Activated gamma-delta T cell (primary cell): Measurements from ENCODE around the gene TMC1.
"Not testable (repeated sequence)": the region's sequence is repeated elsewhere in the genome, so short reads cannot be mapped to it uniquely, and the experiment has no call there.

ENCODE experiments used
- DNase-seq: peaks from one replicate; lab custom pipeline; 2025; lab: John Stamatoyannopoulos, UW

Gene TMC1

DNA sequence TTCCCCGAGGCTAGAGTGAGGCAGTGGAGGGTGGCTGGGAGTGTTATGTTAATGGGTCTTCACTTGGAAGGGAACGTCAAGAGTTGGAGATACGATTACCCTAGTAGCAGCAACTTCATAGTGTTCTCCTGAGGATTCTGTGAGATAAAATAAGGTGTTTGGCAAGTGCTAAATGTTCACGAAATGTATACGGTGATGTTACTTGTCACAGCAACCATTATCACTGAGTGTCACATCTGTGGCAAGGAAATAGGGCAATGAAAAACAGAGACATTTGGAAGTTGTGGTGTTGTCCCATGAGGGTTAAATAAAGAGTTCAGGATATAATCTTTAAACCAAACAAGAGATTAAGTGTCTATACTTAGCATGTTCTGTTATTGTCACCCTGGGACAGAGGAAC lies 248.1 kb downstream of the TMC1 start:
- DNase-seq, result no peak

- DNase-seq, result no peak
Observed at GRCh38 chr9:72772661-72773060, 251.3 kb downstream of the TMC1 start.

- no peak for DNase-seq
Observed at GRCh38 chr9:72773570-72773969, 252.2 kb downstream of the TMC1 start.

GRCh38 chr9:72775570-72775969 lies 254.2 kb downstream of the TMC1 start:
- DNase-seq, result no peak

DNA sequence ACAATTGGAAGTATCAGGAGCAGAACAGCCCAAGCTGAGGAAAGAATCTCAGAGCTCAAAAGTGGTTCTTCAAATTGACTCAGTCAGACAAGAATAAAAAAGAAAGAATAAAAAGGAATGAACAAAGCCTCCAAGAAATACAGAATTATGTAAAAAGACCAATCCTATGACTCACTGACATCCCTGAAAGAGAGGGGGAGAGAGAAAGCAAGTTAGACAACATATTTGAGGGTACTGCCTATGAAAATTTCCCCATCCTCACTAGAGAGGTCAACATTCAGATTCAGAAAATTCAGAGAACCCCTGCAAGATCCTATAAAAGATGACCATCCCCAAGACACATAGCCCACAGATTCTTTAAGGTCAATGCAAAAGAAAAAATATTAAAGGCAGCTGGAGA lies 258.2 kb downstream of the TMC1 start:
- DNase-seq, result no peak

- no peak for DNase-seq
Observed at GRCh38 chr9:72786948-72787347, 265.5 kb downstream of the TMC1 start.

DNA sequence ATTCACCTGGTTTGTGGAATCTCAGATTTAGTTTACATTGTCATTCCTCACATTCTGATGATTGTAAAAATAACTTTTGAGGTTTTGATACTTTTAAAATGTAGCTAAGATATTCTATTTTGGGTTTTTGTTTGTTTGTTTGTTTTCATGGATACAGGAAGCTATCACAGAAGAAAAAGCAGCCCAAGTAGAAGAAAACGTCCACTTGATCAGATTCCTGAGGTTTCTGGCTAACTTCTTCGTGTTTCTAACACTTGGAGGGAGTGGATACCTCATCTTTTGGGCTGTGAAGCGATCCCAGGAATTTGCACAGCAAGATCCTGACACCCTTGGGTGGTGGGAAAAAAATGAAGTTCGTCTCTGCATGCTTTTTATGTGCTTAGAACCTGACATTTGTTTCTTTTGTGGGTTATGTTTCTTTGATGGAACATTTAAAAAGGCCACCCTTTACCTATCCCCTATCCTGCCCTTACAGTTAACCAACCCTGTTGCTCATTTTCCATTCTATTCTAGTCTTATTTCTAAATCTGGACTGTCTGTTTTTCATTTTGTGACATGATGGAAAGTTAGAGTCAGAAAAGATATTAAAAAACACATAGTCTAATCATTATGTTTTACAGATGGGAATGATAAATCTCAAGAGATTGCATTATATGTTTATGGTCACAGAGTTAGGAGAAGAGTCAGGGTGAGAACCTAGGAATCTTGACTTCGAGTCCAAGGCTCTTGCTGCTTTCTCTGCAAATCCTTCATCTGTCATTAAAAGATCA lies 267.7 kb downstream of the TMC1 start:
- DNase-seq, result no peak

DNA sequence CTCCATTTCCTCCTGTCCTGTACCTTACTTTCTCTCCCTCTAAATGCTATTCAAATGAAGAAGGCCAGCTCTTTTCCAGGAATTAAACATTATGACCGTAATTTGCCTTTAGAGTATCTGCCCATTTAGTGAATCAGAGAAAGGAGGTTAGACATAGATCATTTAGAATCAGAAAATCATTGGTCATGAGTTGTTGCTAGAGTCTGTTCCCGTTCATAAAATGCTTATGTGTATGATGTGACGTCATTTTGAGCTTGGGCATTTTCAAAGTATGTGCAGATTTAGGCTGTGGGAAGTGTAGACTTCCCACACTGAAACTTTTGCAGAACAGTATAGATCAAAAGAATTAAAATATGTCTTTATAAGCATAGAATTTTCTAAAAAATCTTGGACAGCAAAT lies 268.5 kb downstream of the TMC1 start:
- no peak for DNase-seq

DNA sequence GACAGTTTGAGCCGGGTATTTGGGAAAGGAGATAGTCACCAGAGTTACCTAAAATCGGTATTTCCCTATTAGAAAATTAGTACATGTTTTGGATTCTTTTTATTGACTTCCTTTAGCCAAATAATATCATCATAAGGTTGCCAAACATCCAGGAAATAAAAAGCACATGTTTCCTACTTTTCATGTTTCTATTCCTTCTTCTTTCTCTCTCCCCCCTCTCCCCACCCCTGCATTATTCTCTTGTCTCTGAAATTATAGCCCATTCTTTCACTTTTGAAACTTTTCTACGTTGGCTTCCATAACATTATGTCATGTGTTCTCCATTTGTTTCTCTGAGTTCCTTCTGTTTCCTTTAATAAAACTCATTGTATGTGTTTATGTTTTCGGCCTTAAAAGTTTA lies 269.6 kb downstream of the TMC1 start:
- no peak for DNase-seq

GRCh38 chr9:72791436-72791835 lies 270.0 kb downstream of the TMC1 start:
- DNase-seq, result no peak

DNA sequence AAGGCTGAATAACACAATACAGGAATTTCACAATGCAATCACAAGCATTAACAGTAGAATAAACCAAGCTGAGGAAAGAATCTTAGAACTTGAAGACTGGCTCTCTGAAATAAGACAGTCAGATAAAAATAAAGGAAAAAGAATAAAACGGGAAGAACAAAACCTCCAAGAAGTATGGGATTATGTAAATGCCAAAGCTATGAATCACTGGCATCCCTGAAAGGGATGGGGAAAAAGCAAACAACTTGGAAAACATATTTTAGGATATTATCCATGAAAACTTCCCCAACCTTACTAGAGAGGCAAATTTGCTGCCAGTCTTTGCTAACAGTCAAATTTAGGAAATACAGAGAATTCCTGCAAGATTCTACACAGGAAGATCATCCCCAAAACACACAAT lies 273.5 kb downstream of the TMC1 start:
- no peak for DNase-seq

GRCh38 chr9:72800328-72800994 lies 279.1 kb downstream of the TMC1 start:
- DNase-seq, result no peak

DNA sequence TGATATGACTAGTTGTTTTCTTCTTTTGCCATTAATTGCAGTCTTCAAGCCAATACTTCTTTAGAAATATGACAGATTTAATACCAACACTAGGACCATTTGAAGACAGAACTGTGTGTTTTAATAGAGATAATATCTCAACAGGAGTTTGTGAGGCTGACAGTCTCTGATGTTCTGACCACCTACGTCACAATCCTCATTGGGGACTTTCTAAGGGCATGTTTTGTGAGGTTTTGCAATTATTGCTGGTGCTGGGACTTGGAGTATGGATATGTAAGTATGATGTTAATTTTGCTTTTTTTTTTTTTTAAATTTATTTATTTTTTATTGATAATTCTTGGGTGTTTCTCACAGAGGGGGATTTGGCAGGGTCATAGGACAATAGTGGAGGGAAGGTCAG lies 283.8 kb downstream of the TMC1 start:
- no peak for DNase-seq

DNA sequence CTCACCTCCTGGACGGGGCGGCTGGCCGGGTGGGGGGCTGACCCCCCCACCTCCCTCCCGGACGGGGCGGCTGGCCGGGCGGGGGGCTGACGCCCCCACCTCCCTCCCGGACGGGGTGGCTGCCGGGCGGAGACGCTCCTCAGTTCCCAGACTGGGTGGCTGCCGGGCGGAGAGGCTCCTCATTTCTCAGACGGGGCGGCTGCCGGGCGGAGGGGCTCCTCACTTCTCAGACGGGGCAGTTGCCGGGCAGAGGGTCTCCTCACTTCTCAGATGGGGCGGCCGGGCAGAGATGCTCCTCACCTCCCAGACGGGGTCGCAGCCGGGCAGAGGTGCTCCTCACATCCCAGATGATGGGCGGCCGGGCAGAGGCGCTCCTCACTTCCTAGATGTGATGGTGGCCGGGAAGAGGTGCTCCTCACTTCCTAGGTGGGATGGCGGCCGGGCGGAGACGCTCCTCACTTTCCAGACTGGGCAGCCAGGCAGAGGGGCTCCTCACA lies 285.0 kb downstream of the TMC1 start:
- not testable (repeated sequence) for DNase-seq

DNA sequence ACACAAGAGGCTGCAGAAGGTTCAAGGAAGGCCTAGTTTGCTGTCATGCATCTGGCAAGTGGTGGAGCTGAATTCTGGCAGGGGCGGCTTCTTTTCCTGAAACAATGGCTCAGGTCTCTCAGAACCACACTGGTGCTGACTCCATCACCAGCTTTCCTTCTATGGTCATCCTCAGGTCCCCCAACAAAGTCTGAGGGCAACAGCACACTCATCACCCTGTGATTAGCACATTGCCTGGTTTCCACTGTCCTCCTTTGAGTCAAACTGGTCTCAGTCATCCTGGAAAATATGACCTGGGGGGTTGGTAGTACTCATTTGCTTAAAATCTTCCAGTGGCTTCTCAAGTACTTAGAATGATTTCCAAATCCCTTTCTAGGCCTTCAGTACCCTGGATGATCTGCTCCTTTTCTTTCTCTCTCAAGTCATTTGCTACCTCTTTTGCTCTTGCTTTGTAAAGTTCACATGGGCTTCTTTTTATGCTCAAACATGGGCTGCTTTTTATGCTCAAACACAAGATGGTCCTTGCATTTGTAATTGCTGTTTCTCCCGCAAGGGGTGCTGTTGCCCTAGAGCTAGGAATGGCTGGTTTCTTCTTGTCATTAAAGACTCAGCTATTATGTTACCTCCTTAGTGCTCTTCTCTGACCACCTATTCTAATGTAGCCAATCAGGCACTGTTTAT lies 286.5 kb downstream of the TMC1 start:
- DNase-seq, result no peak

GRCh38 chr9:72808446-72808768 lies 287.0 kb downstream of the TMC1 start:
- no peak for DNase-seq

DNA sequence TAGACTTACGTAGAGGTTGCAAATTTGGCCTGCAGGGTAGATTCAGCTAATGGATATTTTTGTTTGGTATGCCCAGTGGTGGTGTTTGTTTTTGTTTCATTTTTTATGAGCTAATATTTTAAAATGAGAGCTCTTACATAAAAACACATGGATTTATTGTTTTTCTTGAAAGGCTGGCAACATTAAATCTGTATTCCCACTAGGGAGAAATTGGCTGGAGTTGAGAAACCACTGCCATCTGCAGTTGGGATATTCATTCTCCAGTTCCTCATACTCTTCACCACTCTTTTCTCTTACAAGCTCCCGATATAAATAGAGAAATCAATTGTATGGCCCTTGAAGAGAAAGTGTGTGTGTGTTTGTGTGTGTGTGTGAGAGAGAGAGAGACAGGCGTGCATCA lies 288.2 kb downstream of the TMC1 start:
- DNase-seq, result no peak

DNA sequence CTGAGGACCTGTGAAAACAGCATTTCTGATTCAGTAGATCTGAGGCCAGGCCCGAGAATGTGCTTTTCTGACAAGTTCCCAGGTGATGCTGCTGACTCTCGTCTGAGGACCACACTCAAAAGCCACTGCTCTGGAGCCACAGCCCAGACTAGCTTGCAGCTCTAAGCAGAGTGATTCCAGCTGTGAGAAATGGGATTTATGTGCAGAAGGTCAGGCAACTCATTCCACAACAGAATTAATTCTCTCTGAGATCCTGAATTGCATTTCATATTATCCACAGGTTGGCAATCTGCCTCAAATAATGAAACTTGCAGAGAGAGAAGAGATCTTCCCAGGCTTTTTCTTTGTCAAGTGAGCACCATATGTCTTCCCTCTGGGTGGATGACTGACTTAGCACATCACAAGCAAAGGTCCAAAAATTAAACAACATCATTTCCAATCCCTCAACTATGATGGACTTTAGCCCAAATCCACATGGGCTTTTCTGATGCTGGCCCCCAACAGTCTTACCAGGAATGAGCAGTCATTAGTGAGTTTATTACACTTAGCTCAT lies 291.2 kb downstream of the TMC1 start:
- DNase-seq, result no peak

DNA sequence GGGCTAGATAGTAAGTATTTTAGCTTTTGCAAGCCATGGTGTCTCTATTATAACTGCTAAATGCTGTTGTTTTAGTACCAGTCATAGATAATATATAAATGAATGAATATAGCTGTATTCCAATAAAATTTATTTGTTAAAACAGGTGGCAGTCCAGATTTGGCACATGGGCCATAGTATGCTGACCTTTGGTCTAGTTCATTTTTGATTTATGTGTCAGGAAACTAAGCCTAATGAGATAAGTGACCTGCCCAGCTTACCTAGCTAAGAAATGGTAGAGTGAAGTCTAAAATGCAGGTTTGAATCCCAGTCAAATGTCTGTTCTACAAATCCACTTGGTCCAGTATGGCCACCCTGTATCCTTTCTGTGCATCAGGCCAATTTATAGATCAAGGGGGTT lies 292.1 kb downstream of the TMC1 start:
- DNase-seq, result no peak

- DNase-seq, result no peak
Observed at GRCh38 chr9:72814083-72814597, 292.7 kb downstream of the TMC1 start.

GRCh38 chr9:72816666-72817065 lies 295.3 kb downstream of the TMC1 start:
- DNase-seq, result no peak

DNA sequence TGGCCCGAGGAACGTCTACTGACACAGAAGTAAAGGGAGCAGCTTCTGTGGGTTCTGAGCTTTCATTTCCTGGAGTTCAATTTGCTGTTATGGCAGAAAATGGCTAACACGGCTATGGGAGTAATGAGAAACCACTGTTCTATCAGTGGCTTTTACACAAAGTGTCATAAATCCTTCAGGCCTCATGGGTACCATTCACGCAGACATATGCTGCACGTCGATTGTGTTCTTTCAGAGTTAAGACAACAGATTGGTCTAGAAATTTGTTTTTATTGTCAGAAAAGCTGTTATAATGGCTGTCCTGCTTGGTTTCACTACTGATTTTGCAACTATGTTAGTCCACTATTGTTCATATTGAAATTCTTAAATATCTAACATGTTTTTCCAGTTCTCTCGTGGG lies 296.0 kb downstream of the TMC1 start:
- no peak for DNase-seq

GRCh38 chr9:72818385-72818784 lies 297.0 kb downstream of the TMC1 start:
- no peak for DNase-seq
